ENCODE measurements around the gene TRPV5.

The TRPV5 gene

DNA sequence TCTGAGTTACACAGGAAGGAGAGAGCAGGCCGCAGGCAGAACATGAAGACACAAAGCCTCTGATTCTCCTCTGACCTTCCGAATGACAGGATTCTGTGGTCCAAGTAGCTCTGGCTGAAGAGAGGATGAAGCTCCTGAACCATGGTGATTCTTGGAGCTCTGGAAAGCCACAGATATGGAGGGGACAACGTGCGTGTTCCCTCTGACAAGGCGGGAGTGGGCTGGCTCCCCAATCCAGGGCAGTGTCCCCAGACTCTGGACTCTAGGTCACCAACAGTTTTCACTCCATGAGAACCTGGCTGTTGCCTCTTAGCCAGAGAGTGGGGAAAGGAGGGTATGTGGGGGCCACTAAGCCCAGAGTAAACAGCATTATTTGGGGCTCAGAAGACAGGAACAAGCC is 40.6 kb downstream of the TRPV5 start:
- DNase-seq = no peak
- in situ Hi-C loops (cut with MboI; ENCODE audit: low pct_unique_long_range_greater_than_20kb, low sequenced_read_pairs) = no loop called here

DNA sequence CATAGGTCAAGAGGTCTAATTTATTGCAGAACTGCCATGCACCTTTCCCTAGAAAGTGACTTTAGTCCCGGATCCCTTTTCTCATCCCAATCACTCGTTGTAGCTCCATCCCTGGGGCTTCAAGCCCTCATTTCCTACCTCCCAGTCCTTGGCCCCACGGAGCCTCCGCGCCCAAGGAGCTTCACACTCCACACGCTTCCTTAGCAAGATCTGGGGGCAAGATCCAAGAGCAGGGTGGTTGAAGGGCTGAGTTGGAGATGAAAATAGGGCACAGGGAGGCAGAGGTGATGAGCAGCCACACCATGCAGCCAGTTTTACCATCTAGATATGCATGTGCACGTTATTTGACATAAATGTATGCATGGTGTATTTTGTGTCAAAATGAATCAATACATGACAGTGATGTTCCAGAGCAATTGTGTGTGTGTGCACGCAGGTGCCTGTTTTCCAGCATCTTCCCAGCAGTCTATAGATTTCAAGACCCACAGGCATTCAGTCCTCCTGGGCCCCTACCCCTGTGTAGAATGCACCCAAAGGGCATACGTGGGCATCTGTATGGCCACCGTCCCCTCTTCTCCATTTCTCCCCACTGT is 42.0 kb downstream of the TRPV5 start:
- in situ Hi-C loops (cut with MboI; ENCODE audit: low pct_unique_long_range_greater_than_20kb, low sequenced_read_pairs) = no loop called here

DNA sequence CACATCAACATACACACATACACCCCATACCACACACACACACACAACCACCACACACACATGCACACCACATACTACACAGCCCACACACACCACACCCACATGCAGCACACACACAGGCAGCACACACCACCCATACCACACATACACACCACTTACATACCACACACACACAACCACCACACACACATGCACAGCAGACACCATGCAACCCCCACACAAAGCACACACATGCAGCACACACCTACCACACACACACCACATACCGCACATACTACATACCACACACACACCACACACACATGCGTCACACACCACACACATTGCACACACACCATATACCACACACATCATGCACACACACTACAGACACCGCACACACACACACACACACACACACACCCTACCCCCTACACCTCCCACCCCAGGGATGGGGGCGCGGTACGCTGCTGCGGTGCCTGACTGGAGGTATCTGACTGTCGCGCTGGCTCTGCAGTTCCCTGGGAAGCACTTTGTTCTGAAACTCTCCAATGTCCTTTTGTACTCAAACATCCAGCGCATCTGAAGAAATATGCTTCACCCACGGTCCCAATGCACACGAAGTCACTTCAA is 42.6 kb downstream of the TRPV5 start:
- in situ Hi-C loops (cut with MboI; ENCODE audit: low pct_unique_long_range_greater_than_20kb, low sequenced_read_pairs) = no loop called here
- DNase-seq = no peak

More for the DNA sequence above, 42.0 kb downstream of the TRPV5 start:
- DNase-seq = no peak

DNA sequence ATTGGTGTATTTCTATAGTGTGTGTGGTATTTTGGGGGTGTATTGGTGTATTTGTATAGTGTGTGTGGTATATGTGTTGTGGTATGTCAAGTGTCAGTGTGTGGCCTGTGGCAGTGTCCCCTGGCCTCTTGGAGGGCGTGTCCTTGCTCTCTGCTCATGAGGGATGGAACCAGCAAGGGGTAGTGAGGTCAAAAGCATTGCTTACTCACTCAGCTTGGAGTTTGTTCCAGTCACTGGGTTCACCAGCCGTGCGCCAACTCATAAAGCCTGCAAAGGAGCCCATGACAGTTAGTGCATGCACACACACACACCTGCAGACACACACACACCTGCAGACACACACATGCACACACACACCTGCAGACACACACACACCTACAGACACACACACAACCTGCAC is 43.7 kb downstream of the TRPV5 start:
- in situ Hi-C loops (cut with MboI; ENCODE audit: low pct_unique_long_range_greater_than_20kb, low sequenced_read_pairs) = no loop called here
- no peak for DNase-seq

DNA sequence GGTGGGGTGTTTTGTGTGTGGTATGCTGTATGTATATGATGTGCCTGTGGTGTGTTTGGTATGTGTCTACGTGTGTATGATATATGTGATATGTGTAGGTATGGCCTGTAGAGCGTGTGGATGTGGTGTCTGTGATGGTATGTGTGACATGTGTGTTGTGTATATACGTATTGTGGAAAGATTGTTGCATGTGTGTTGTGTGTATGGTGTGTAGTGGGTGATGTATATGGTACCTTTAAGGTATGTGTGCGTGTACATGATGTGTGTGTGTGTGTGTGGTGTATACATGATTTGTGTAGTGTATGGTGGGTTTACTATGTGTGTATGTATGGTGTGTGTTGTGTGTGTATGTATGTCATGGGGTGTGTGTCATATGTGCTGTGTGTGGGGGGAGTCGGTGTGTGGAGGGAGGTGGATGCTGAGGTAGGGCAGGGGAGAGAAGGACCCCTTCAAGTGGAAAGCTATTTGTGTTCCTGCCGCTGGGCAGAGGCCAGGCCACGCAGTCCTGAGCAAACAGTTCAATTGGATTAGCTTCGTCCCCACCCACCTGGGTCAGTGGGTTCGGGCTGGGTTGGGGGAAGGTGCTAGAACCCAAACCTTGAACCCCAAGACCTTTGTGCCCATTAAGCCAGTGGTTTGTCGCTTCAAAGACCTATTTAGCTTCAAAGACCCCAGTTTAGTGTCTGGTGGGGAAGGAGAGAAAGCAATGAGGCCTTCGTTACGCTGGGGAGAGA is 46.1 kb downstream of the TRPV5 start:
- in situ Hi-C loops (cut with MboI; ENCODE audit: low pct_unique_long_range_greater_than_20kb, low sequenced_read_pairs) = no loop called here
- DNase-seq = no peak

DNA sequence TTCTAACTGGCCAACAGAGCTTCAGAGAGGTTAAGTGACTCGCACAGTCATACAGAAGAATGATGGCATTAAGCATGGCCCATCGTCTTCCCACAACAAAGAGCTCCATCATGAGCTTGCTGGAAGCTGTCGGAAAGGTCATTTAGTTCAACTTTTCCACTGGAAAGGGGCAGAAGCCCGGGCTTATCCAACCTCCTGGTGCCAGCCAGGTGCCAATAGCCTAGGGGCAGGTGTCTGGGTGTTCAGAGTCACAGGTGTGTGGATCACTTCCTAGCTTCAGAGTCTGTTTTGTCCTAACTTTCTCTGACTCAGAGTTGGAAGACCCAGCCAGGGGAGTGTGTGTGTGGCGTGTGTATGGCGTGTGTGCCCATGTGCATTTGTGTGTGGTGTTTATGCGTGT is 46.7 kb downstream of the TRPV5 start:
- in situ Hi-C loops (cut with MboI; ENCODE audit: low pct_unique_long_range_greater_than_20kb, low sequenced_read_pairs) = no loop called here

DNA sequence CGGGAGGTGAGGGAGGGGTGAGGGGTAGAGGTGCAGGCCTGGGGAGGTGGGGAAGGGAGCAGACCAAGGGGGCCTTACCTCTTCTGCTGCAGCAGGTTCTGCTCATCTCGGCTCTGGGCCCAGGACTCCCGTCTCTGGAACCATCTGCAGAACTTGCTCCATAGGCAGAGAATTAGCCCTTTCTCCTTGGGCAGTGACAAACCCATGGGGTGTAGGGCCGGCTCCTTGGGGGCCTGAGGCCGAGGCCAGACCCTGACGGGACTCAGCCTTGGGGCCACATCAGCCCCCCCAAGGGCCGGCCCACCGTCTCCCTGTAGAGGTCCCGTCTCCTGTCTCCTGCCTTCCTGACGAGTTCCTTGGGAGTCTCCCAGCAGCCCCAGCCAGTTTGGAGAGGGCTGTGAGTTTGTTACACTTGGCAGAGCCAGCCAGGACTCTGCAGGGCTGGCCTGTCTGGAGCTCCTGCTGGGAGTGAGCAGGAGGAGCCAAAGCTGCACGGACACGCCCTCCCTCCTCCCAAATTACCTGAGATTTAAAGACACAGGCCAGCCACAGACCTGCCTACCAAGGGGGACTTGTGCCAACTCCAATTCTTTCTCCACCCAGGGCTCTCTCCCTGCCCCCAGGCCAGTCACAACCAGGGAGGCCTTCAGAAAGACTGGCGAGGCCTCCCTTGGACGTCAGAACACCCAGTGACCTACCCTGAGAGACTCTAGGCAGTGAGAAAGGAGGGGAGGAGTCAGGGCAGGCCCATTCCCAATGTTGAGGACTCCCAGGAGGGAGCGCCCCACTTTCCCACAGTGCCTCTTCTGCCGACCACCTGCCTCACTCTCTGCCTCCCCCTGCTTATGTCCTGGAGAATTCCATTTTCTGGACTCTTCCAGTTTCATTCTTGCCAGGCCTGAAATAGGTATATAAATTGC is 48.0 kb downstream of the TRPV5 start, which contains the start of gene TRPV6:
TRPV6 (minus strand) TSS at position 435 of the 920 bp plus-strand sequence.
- DNase-seq = no peak
- in situ Hi-C loops (cut with MboI; ENCODE audit: low pct_unique_long_range_greater_than_20kb, low sequenced_read_pairs) = no loop called here

More for the DNA sequence above, 46.7 kb downstream of the TRPV5 start:
- no peak for DNase-seq

DNA sequence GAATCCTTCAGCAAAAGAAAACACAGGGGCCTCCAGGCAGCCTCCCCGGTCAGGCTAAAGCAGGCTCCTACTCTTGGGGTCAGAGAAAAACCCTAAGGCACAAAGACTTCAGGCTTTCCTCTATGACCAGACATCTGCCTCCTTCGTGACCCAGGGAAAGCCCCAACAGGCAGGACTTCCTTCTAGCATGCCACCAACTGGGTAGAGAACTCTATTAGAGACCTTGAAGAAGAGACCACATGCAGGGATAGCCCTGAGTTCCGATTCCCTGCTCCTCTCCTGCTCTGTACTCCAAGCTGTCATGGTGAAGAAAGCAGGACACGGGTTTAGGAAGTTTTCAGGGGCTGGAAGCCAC is 49.3 kb downstream of the TRPV5 start:
- in situ Hi-C loops (cut with MboI; ENCODE audit: low pct_unique_long_range_greater_than_20kb, low sequenced_read_pairs) = no loop called here
- DNase-seq = no peak

DNA sequence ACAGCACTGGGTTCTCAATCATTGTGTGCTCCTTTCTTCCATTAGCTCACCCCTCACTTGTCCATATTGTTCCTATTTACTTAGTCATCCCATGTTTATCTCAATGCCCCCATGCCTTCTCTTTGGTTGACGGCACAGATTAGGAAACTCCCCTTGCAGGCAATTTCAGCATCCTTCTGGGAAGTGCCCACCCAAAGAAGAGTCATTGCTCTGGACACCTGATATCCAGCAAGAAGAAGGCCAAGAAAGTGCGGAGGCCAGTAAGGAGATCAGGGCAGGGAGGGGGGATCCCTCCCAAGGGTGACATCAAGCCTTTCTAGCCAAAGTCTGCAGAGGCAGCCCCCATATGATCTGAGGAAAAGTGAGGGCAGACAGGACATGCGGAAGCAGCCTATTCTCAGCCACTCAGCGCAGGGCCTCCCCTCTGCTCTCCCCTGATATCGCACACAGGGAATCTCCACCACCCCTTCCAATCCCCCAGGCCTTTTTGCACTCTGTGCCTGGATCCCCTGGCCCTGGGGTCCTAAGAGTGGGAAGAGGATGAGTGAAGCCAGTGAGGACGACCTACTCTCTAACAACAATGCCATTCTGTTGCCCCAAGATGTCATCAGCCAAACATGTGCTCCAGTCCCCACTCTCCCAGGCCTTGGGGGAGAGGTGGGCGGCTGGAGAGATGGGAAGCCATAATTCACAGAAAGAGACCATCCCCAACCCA is 49.8 kb downstream of the TRPV5 start:
- DNase-seq = no peak
- in situ Hi-C loops (cut with MboI; ENCODE audit: low pct_unique_long_range_greater_than_20kb, low sequenced_read_pairs) = no loop called here

DNA sequence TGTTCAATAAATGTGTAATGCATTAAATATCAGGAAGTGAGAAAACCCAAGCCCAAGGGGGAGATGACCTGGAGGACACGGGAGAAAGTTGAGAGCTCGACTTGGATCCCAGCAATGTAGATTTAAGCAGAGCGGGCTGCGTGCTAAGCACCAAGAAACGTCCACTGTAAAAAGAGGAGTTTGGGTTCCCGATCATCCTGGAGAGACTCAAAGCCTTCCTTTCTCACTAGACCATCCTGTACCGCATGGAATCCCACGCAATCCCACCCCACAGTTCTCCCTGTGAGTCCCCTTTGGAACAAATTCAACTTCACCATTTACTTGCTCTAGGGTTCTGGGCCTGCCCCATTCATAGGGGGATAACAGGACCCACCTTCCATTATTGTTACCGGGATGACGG is 50.4 kb downstream of the TRPV5 start:
- no peak for DNase-seq
- in situ Hi-C loops (cut with MboI; ENCODE audit: low pct_unique_long_range_greater_than_20kb, low sequenced_read_pairs) = no loop called here

DNA sequence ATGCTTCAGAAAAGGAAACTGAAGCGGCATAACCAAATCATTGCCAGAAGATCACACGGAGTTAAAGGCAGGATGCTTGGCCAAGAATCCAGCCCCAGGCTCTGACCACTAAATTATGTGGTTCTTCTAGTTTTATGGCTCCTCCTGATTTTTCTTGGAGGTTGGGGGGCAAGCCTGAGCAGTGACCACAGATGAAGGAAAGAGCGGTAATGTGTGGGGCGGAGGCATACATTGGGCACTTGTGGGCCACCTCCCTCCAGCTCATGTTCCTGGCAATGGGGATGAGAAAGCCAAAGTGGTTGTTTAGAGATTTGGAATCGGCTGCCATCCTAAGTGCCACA is 51.2 kb downstream of the TRPV5 start:
- no peak for DNase-seq
- in situ Hi-C loops (cut with MboI; ENCODE audit: low pct_unique_long_range_greater_than_20kb, low sequenced_read_pairs) = no loop called here

DNA sequence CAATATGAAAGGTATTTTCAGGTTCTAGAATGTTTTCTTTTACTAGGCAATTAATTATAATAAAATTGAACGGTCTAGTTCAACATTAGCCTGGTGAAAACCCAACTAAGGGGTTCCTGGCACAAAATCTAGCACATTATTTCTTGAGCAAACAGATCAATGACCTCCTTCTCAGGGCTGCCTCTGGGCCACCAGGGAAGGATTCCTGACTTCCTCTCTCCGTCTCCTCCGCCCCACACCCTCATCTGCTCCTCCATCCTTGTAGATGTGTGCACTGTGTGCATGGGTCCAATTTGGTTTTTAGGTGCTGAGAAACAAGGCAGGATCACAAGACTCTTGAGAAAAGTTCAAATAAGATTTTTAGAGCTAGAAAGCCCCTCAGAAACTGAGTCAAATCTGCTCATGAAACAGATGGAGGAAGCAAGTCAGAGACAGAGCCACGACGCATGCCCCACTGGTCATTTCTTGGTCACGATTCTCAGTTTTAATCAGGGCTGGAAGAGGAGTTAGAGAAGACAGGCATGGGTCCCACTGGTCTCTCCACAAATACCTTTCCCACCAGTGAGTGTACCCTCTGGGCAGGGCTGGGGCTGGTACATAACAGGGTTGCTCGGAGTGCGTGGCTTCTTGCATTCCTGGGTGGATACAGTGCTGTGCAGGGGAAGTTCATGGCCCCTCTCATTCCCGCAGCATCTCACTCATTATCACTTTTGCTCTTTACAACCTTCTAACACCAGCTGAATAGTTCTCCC is 51.8 kb downstream of the TRPV5 start:
- DNase-seq = no peak
- in situ Hi-C loops (cut with MboI; ENCODE audit: low pct_unique_long_range_greater_than_20kb, low sequenced_read_pairs) = no loop called here

DNA sequence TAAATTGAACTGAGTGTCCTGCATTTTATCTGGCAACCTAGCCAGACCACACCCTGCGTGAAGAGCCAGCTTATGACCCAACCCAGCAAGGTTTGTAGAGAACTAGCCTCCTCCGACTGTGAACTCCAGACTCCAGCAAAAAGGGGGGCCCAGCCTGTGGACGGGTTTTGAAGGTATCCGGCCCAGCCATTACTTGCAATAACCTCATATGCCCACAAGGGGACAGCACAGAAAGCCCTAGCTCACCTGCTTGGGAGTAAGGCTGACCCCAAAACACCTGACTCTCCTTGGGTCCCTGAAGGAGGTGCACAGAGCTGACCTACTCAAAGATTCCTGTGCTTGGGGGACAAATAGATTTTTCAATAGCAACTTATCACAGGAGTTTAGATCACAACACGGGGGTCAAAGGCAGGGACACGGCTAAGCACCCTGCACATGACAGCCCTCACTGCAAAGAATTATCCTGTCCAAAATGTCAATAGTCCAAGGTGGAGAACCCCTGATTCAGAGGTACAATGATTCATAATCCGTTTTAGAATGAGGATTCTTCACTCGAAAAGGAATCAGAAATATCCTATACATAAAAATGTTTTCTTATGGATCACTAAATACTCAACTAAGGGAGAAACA is 52.6 kb downstream of the TRPV5 start:
- in situ Hi-C loops (cut with MboI; ENCODE audit: low pct_unique_long_range_greater_than_20kb, low sequenced_read_pairs) = no loop called here

DNA sequence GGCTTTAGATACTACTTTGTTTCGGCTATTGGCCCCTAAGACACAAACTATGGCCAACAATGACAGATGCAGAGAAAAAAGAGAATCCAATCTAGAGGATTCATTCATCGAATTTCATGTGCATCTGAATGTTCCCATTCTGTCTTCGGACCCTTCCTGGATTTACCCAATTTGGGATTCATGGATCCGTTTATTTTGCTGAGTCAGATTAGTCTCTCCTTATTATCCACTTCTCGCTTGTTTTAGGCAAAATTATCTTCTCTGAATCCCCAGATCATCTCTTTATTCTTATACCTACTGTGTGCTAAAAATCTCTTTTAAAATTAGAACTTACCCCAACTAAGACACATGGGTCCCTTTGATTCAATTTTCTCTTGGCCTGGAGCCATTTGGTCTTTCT is 54.5 kb downstream of the TRPV5 start:
- in situ Hi-C loops (cut with MboI; ENCODE audit: low pct_unique_long_range_greater_than_20kb, low sequenced_read_pairs) = no loop called here
- no peak for DNase-seq

More for the DNA sequence above, 52.6 kb downstream of the TRPV5 start:
- DNase-seq = peak; percentile 54

DNA sequence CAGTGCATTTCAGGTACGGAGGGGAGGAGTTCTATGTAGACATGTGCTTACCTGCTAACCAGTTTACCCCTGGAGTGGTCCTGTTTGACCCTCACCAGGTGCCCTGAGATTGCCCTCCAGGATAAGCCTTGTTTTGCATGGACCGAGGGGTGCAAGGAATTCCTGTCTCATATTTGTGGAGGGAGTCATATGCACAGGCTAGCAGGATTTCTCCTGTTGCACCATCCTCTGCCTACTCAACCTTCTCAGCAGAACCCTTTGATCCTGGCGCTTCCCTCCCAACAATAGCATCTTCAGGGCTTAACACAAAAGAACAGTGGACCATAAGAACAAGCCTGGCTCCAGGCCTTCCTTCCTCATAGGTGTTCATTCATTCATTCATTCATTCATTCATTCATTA is 55.2 kb downstream of the TRPV5 start:
- no peak for DNase-seq
- in situ Hi-C loops (cut with MboI; ENCODE audit: low pct_unique_long_range_greater_than_20kb, low sequenced_read_pairs) = no loop called here

DNA sequence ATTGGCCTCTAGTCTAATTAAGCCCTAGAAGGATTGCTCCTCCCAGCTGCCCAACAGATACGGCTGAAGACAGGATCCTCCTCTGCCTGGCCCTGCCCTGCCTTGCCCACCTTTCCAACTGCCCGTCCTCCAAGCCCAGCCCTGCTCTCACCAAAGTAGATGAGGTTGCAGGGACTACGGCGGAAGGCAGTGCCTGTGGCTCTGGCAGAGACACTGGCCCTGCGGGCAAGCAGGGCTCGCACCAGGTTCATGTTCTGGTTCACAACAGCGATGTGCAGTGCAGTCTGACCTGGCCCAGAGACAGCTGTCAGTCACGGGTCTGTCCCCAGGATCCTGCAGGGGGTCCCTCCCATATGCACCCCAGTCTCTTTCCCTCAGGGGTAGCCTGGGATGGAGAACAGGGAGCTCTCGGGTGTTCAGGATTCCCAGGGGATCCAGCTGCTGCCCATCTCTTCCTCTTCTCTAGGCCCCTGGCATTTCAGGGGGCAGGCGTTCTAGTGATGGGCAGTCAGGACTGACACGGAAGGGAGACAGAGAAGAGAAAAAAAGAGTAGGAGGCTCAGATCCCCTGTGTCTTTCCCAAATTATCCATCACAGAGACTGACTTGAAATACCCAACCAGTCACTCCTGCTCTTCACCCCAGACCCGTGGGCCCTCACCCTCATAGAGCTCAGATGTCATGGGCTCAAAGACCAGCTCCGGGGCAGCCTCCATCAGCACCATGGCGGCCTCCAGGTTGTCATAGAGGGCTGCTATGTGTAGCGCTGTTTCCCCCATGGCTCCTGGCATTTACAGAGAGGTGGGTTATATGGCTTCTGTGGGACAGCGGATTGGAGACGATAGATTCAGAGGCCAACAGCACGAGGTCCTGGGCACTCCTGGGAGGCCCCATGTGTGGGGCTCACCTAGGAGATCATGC is 56.3 kb downstream of the TRPV5 start:
- DNase-seq = no peak
- in situ Hi-C loops (cut with MboI; ENCODE audit: low pct_unique_long_range_greater_than_20kb, low sequenced_read_pairs) = no loop called here
